Thoracic aorta (tissue), 2 donors: ENCODE measurements around the gene PSORS1C2. TPM values are rescaled to one million over a fixed set of nuclear protein-coding genes. Genes with fewer than 3 reads are reported as not detected.
"Not testable (repeated sequence)": the region's sequence is repeated elsewhere in the genome, so short reads cannot be mapped to it uniquely, and the experiment has no call there.

Source experiments
- ATAC-seq: fragments of 150-250 bp; one replicate; pipeline ENCODE4 v1.8.0; 2017; ENCODE audit warnings: low read depth; ENCODE audit not compliant: insufficient number of reproducible peaks, low FRiP score
- DNase-seq: peaks from one replicate; pipeline ENCODE4 v3.0.0-alpha.2; 2020; ENCODE audit warnings: low spot score
- H3K27ac ChIP-seq, 2 donors: fragments of 200-600 bp; sonication (generic); 1 replicate in 1 of 2; 2 replicates in 1 of 2; pipeline ENCODE4 v1.5.1; 2016; ENCODE audit warnings: mild to moderate bottlenecking in 2 of 2, moderate library complexity in 2 of 2
- H3K27me3 ChIP-seq: fragments of 200-600 bp; sonication (generic); replicated peaks from 2 replicates; pipeline ENCODE4 v1.6.0; 2016; ENCODE audit warnings: mild to moderate bottlenecking; ENCODE audit not compliant: insufficient read depth
- H3K36me3 ChIP-seq: fragments of 200-600 bp; sonication (generic); one replicate; pipeline ENCODE4 v1.5.1; 2016
- H3K4me1 ChIP-seq, 2 donors: fragments of 200-600 bp; sonication (generic); 1 replicate in 1 of 2; 2 replicates in 1 of 2; pipeline versions ENCODE4 v1.5.1 to v1.6.0; 2016; ENCODE audit warnings: low read depth in 2 of 2, mild to moderate bottlenecking in 1 of 2; ENCODE audit not compliant: control insufficient read depth in 1 of 2
- H3K4me3 ChIP-seq: fragments of 200-600 bp; sonication (generic); 2 replicates; pipeline ENCODE4 v1.5.1; 2016; ENCODE audit warnings: mild to moderate bottlenecking
- H3K9me3 ChIP-seq: fragments of 200-600 bp; sonication (generic); 2 replicates; pipeline ENCODE4 v1.5.1; 2016
- total RNA-seq, 2 donors: library from RNA; depleted of rRNA; stranded (reverse); fragments of >200 nt; gene quantifications; one replicate each; pipeline versions ENCODE4 v1.1.0 to v1.2.3, GENCODE V29; 2016
- TF ChIP-seq, protein P1 (sequence below): fragments of 200-600 bp; sonication (generic); IDR thresholded peaks from one replicate; pipeline ENCODE4 v1.5.1; 2019; ENCODE audit warnings: antibody characterized with exemption

The PSORS1C2 gene
- total RNA-seq, 2 donors from 2014 or later = not detected

DNA sequence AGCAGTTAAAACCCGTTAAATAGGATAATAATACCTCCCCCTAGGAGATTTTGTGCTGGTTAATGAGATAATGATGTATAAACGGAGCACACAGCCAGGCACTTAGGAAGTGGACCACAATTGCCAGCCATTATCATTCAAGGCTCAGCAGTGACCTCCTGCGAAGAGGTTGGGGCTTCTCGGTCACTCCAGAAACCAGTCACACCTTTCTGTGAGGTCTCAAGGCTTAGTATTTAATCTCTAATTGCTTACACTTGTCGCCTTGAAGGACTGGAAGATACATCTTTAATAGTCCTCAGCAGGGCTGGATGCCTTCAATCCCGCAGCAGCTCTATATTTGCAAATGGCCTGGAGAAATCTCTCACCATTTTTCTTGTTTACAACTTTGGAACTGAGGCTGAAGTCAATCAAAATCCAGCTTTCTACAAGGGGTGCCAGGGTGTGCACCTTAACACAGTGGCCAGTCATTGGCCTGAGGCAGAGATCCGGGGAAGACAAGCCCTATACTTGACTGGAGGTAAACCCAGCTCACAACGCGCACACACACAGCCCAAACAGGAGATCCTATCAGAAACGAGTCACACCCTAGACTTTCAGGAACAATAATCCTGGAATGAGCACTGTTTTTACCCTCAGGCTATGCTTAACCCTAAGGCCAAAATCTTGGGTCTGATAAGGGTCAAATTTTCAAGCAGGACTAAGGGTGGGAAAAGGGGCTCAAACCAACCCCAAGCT lies 30.4 kb upstream of the PSORS1C2 start:
- Histone ChIP-seq H3K4me3 (no peak overlapping the region), H3K27ac (no peak overlapping the region), H3K4me1 (no peaks in the 10 kb centered on the region), H3K36me3 (no peaks in the 10 kb centered on the region), H3K27me3 (no peaks in the 10 kb centered on the region), H3K9me3 (no peaks in the 10 kb centered on the region)
- ATAC-seq (no peak), DNase-seq (no peak)
- TF ChIP-seq, protein P1, sequence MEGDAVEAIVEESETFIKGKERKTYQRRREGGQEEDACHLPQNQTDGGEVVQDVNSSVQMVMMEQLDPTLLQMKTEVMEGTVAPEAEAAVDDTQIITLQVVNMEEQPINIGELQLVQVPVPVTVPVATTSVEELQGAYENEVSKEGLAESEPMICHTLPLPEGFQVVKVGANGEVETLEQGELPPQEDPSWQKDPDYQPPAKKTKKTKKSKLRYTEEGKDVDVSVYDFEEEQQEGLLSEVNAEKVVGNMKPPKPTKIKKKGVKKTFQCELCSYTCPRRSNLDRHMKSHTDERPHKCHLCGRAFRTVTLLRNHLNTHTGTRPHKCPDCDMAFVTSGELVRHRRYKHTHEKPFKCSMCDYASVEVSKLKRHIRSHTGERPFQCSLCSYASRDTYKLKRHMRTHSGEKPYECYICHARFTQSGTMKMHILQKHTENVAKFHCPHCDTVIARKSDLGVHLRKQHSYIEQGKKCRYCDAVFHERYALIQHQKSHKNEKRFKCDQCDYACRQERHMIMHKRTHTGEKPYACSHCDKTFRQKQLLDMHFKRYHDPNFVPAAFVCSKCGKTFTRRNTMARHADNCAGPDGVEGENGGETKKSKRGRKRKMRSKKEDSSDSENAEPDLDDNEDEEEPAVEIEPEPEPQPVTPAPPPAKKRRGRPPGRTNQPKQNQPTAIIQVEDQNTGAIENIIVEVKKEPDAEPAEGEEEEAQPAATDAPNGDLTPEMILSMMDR = no peak

DNA sequence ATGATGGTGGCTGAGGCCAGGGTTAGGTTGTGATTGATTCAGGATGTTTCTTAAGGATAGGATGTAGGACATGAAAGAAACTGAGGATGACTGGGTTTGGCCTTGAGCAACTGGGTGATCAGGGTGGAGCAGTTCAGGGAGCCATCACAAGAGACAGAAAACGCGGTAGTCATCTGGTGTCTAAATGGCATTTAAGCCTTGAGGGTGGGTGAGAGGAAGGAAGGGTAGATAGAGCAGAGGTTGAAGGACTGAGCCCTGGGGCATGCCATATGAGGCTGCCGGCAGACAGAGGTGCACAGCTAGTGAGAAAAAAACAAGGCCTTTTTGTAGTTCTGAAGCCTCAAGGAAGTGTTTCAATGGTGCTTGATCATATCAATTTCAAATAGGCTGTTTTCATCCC lies 29.7 kb upstream of the PSORS1C2 start:
- Histone ChIP-seq H3K4me3 (no peak overlapping the region), H3K36me3 (no peaks in the 10 kb centered on the region), H3K4me1 (no peaks in the 10 kb centered on the region), H3K27me3 (no peaks in the 10 kb centered on the region), H3K27ac (no peak overlapping the region), H3K9me3 (no peaks in the 10 kb centered on the region)
- no peak for ATAC-seq
- DNase-seq = no peak
- TF ChIP-seq, protein P1 = no peak

DNA sequence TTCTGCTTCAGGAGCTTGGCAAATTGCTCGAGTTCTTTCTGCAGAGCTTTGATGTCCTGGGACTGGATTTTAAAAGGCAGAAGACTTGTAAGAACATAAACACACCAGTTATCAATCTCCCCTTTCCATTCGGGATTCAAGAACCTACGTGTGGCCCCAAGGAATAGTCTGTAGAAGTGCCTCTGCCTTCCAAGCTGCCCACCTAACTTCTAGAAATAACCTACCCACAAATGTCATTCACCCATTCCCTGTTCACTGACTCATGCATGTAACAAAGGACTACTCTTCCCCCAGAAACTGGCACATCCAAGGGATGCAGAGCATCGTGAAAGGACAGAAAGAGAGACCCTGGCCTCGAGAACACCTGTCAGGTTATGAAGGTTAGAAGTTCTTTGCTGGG lies 27.1 kb upstream of the PSORS1C2 start:
- no peaks in the 10 kb centered on the region for H3K9me3 ChIP-seq
- H3K4me3 ChIP-seq = no peak overlapping the region
- H3K4me1 ChIP-seq = no peaks in the 10 kb centered on the region
- no peak for DNase-seq
- TF ChIP-seq, protein P1 = no peak
- peaks cover 5% of the 10 kb centered on the region for H3K36me3 ChIP-seq
- ATAC-seq = no peak
- no peak overlapping the region for H3K27ac ChIP-seq
- H3K27me3 ChIP-seq = no peaks in the 10 kb centered on the region

DNA sequence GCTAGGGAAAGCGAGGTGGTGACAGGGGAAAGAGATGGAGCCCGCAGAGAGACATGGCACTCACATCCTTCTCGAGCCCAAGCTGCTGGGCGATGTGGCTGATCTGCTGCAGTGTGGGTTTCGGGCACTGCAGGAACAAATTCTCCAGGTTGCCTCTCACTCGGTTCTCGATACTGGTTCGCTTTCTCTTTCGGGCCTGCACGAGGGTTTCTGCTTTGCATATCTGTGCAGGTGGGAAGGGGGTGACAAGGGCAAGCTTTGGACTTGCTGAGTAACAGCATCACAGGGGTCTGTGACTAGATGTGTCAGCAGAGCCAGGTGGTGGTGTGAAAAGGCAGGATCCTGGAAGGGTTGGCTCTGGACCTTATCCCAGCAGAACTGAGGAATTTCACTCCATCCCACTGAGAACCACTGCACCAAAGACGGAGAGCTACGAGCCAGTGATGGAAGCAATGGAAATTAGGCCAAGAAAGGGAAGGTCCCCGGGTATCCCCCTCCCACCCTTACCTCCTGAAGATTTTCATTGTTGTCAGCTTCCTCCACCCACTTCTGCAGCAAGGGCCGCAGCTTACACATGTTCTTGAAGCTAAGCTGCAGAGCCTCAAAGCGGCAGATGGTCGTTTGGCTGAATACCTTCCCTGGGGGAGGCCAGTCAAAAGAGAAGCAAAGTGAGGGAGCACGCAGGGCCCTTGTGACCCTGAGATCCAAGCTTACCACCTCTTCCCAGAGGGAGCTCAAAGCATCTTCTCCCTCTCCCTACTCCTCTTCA lies 26.4 kb upstream of the PSORS1C2 start:
- ATAC-seq, H3K36me3 ChIP-seq, DNase-seq, H3K27me3 ChIP-seq, H3K9me3 ChIP-seq, H3K4me3 ChIP-seq, H3K27ac ChIP-seq, H3K4me1 ChIP-seq: not testable (repeated sequence)

DNA sequence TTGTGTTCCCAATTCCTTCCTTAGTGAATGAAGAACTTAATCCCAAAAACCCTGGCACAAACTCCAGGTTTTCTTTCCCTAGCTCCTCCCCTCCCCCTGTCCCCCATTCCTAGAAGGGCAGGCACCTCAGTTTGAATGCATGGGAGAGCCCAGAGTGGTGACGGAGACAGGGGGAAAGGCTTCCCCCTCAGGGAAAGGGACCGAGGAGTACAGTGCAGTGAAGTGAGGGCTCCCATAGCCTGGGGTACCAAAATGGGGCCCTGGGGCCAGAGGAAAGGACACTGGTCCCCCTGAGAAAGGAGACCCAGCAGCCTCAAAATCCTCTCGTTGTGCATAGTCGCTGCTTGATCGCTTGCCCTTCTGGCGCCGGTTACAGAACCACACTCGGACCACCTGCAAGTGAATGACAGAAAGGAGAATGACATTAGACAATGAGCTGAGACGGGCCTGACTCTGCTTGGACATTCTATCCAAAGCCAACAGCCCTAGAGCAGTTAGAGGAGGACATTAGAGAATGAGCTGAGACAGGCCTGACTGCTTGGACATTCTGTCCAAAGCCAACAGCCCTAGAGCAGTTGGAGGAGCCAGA lies 25.7 kb upstream of the PSORS1C2 start:
- not testable (repeated sequence) for DNase-seq, ATAC-seq, H3K36me3 ChIP-seq, H3K4me1 ChIP-seq, H3K27ac ChIP-seq, H3K4me3 ChIP-seq, H3K9me3 ChIP-seq, H3K27me3 ChIP-seq

DNA sequence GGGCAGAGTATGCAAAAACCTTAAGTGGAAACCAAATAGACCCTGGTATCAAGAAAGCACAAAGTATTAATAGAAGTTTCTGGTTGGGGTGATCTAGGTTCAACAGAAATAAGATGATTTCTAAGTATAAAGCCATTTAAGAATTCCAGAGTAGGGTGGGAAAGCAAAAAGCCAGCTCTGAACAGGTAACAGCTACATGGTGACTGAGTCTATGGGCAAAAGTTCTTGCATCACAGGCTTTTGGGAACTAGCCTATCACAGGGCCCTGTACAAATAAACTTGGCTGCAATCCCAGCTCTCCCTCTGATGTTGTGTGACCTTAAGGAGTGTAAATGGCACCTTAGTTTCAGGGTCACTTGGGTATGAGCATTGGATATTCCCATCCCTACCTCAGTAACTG lies 25.1 kb upstream of the PSORS1C2 start:
- Histone ChIP-seq H3K27me3 (no peaks in the 10 kb centered on the region), H3K9me3 (no peaks in the 10 kb centered on the region), H3K36me3 (peaks cover 5% of the 10 kb centered on the region), H3K27ac (no peak overlapping the region), H3K4me3 (no peak overlapping the region), H3K4me1 (peaks cover 0 to 10% of the 10 kb centered on the region in 2 donors)
- DNase-seq (no peak), ATAC-seq (no peak)
- TF ChIP-seq, protein P1 = no peak
